Right lobe of liver (tissue), 6 donors: ENCODE data around the gene FYN. TPM values are rescaled to one million over a fixed set of nuclear protein-coding genes. Genes with fewer than 3 reads are reported as not detected.

Source experiments
- ATAC-seq, 4 donors: fragments of 200-7000 bp; cut with Tn5 transposase; one replicate each; pipeline ENCODE4 v1.9.1; 2020; ENCODE audit warnings: mild to moderate bottlenecking in 4 of 4, moderate library complexity in 4 of 4
- DNase-seq, 3 donors: peaks; one replicate each; pipeline ENCODE4 v3.0.0-alpha.2; 2020
- H3K27ac ChIP-seq, 3 donors: fragments of 200-600 bp; one replicate each; pipeline ENCODE4 v1.8.0; 2022
- H3K27me3 ChIP-seq, 2 donors: fragments of 200-600 bp; one replicate each; pipeline ENCODE4 v1.8.0; 2022
- H3K36me3 ChIP-seq, 4 donors: fragments of 200-600 bp; sonication (generic) in 1 of 4; one replicate each; pipeline versions ENCODE4 v1.5.1 to v1.8.0; 2017 to 2022; ENCODE audit warnings: control low read depth in 1 of 4
- H3K4me1 ChIP-seq, 4 donors: fragments of 200-600 bp; sonication (generic) in 1 of 4; one replicate each; pipeline versions ENCODE4 v1.5.1 to v1.8.0; 2017 to 2022; ENCODE audit warnings: control low read depth in 1 of 4
- H3K4me3 ChIP-seq, 3 donors: fragments of 200-600 bp; one replicate each; pipeline ENCODE4 v1.8.0; 2022
- H3K9me3 ChIP-seq, 4 donors: fragments of 200-600 bp; sonication (generic) in 1 of 4; one replicate each; pipeline versions ENCODE4 v1.5.1 to v1.8.0; 2017 to 2022; ENCODE audit warnings: control low read depth in 1 of 4
- CTCF ChIP-seq, 4 donors: fragments of 200-600 bp in 3 of 4; fragments of 450-650 bp in 1 of 4; IDR thresholded peaks; one replicate each; pipeline versions ENCODE4 v1.5.1 to v1.8.0; 2016 to 2022; ENCODE audit warnings: antibody characterized with exemption in 4 of 4, mild to moderate bottlenecking in 2 of 4
- POLR2A ChIP-seq: fragments of 450-650 bp; IDR thresholded peaks from one replicate; pipeline ENCODE4 v1.6.1; 2017; ENCODE audit warnings: antibody characterized with exemption, mild to moderate bottlenecking
- WGBS: methylation state at CpG from one replicate; pipeline ENCODE4 v1.1.6; 2018; ENCODE audit warnings: low coverage, low lambda C conversion rate; ENCODE audit not compliant: insufficient coverage; ENCODE audit errors: missing lambda C conversion rate; 5-methylcytosine and 5-hydroxymethylcytosine counted together
- intact Hi-C, 2 donors: fragments of 100-400 bp; cut with DNase I; formaldehyde crosslinking; loops; one replicate each; pipeline versions ENCODE4 v1.11.2 to v1.14.1; 2022
- total RNA-seq, 6 experiments: library from RNA; depleted of rRNA in 2 of 6; stranded (reverse); fragments of >200 nt in 2 of 6; fragmentation: NEBNext Ultra II Directional in 3 of 6; extraction: Animal tissue kit (Norgen Biotek cat#: 25700) in 3 of 6; gene quantifications; one replicate each; pipeline versions ENCODE4 v1.1.0 to v1.2.4, GENCODE V29; 2016 to 2023
- donor health status: DM: no; HTN: yes; CAD: no.
- donor health status: DM: no; HTN: no; CAD: no.
- donor health status: DM: no; HTN: no; CAD: no.
- donor health status: DM: no; HTN: yes; CAD: no.
- donor health status: DM: no; HTN: yes; CAD: no.

Gene FYN
- total RNA-seq, 6 experiments from 2014 or later = 16.8 to 33.7 (median 23.5) TPM

GRCh38 chr6:111716325-111716724 lies 156.9 kb downstream of the FYN start:
- Histone ChIP-seq H3K27ac (no peak overlapping the region), H3K9me3 (no peaks in the 10 kb centered on the region), H3K4me1 (no peaks in the 10 kb centered on the region), H3K36me3 (no peaks in the 10 kb centered on the region), H3K4me3 (no peak overlapping the region), H3K27me3 (no peaks in the 10 kb centered on the region)
- DNase-seq (no peak), ATAC-seq (no peak)
- intact Hi-C loops = loop anchor here in 1 of 2 donors (10.0 kb wide), 2 partner anchors 328 to 448 kb away; no protein-coding TSS in a partner anchor
- WGBS = 59% methylated on average over 3 of the region's 3 CpGs
- no peak for TF ChIP-seq POLR2A
- TF ChIP-seq CTCF (IDR thresholded peaks at IDR 0.05) = no peak

- no peaks in the 10 kb centered on the region for H3K27me3 ChIP-seq
- TF ChIP-seq POLR2A (no peak), CTCF (IDR thresholded peaks at IDR 0.05) (no peak)
- no peak for DNase-seq
- no peak overlapping the region for H3K27ac ChIP-seq
- H3K4me3 ChIP-seq = no peak overlapping the region
- H3K36me3 ChIP-seq = no peaks in the 10 kb centered on the region
- no peaks in the 10 kb centered on the region for H3K9me3 ChIP-seq
- no peak for ATAC-seq
- intact Hi-C loops = loop anchor here in 1 of 2 donors (10.0 kb wide), 2 partner anchors 329 to 449 kb away; no protein-coding TSS in a partner anchor
- WGBS = 56% methylated on average over 5 of the region's 6 CpGs
- H3K4me1 ChIP-seq = peaks cover 0 to 2% (median 0%) of the 10 kb centered on the region in 4 donors
These were observed 157.9 kb downstream of the FYN start for GRCh38 chr6:111715321-111715720.

- TF ChIP-seq CTCF (IDR thresholded peaks at IDR 0.05) (no peak), POLR2A (no peak)
- Histone ChIP-seq H3K9me3 (no peaks in the 10 kb centered on the region), H3K36me3 (no peaks in the 10 kb centered on the region), H3K27ac (no peak overlapping the region), H3K27me3 (no peaks in the 10 kb centered on the region), H3K4me1 (peaks cover 0 to 5% (median 0%) of the 10 kb centered on the region in 4 donors), H3K4me3 (no peak overlapping the region)
- no peak for DNase-seq
- intact Hi-C loops = loop anchor here in 1 of 2 donors (5.0 to 10.0 kb wide), 3 partner anchors 283 to 450 kb away; no protein-coding TSS in a partner anchor
- WGBS = 75% methylated on average over 10 of the region's 10 CpGs
- no peak for ATAC-seq
These were observed 158.6 kb downstream of the FYN start for GRCh38 chr6:111714416-111715270.

- intact Hi-C loops = loop anchor here in 1 of 2 donors (5.0 to 10.0 kb wide), 3 partner anchors 283 to 451 kb away; no protein-coding TSS in a partner anchor
These were observed 159.4 kb downstream of the FYN start for GRCh38 chr6:111713811-111714210.

More at GRCh38 chr6:111713811-111714210, 159.4 kb downstream of the FYN start:
- TF ChIP-seq CTCF (IDR thresholded peaks at IDR 0.05) = no peak
- TF ChIP-seq POLR2A = no peak
- Histone ChIP-seq H3K27me3 (no peaks in the 10 kb centered on the region), H3K4me1 (peaks cover 0 to 5% (median 0%) of the 10 kb centered on the region in 4 donors), H3K9me3 (no peaks in the 10 kb centered on the region), H3K36me3 (no peaks in the 10 kb centered on the region), H3K4me3 (no peak overlapping the region), H3K27ac (no peak overlapping the region)
- no peak for DNase-seq
- ATAC-seq = no peak
- 70% methylated on average over 3 of the region's 4 CpGs for WGBS
